ENCODE measurements around the gene GPR18.

- TF ChIP-seq POLR2A (IDR thresholded peaks at IDR 0.05) (no peak), CTCF (IDR thresholded peaks at IDR 0.05) (no peak)
Observed at GRCh38 chr13:99231721-99232120, 26.5 kb downstream of the GPR18 start.

Measured in uterus (tissue), 2 donors.